HFF-Myc (cell line): ENCODE results near the gene XRCC1.

Source experiments
- DNase-seq: peaks from one replicate; pipeline ENCODE4 v3.0.0-alpha.2; 2011; ENCODE audit warnings: low read depth; ENCODE audit errors: extremely low read depth
- H3K4me3 ChIP-seq: replicated peaks from 2 replicates; pipeline ENCODE4 v1.5.1; 2011; ENCODE audit warnings: low read depth, mild to moderate bottlenecking, control low read depth, low read length
- TF ChIP-seq, protein P1 (sequence below): IDR thresholded peaks from 2 replicates; pipeline ENCODE4 v1.5.1; 2012; ENCODE audit warnings: mild to moderate bottlenecking, low read depth, low read length, control low read depth; ENCODE audit errors: missing control alignments

Gene XRCC1

DNA sequence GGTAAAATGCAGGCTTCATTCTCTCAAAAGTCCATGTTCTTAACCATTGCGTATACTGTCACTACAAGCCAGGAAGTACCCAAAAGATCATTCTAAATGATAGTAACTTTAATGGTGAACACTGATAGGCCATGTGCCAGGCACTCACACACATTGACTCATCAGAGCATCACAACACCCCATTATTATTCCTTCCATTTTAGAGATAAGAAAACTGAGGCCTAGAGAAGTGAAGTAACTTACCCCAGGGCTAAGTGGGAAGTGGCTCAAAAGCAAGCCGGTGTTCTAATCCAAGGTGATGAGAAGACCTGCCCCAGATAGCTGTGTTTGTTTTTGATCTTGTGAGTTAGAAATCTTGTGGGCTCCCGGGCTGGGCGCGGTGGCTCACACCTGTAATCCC is 69.4 kb downstream of the XRCC1 start:
- TF ChIP-seq, protein P1, sequence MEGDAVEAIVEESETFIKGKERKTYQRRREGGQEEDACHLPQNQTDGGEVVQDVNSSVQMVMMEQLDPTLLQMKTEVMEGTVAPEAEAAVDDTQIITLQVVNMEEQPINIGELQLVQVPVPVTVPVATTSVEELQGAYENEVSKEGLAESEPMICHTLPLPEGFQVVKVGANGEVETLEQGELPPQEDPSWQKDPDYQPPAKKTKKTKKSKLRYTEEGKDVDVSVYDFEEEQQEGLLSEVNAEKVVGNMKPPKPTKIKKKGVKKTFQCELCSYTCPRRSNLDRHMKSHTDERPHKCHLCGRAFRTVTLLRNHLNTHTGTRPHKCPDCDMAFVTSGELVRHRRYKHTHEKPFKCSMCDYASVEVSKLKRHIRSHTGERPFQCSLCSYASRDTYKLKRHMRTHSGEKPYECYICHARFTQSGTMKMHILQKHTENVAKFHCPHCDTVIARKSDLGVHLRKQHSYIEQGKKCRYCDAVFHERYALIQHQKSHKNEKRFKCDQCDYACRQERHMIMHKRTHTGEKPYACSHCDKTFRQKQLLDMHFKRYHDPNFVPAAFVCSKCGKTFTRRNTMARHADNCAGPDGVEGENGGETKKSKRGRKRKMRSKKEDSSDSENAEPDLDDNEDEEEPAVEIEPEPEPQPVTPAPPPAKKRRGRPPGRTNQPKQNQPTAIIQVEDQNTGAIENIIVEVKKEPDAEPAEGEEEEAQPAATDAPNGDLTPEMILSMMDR, result no peak
- no peak for DNase-seq

DNA sequence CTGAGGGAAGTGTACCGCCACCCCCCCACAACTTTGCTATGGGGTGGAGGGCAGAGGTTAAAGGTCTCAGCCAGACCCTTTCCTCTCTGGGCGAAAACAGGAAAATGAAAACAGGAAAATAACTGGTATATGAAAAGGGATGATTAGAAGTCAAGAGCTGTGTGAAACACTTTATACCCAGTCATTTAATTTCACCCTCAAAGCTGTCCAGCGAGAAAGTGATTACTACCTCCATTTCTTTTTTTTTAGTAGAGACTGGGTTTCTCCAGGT is 70.2 kb downstream of the XRCC1 start:
- H3K4me3 ChIP-seq, result no peak overlapping the region
- no peak for DNase-seq
- TF ChIP-seq, protein P1, result no peak

More for the DNA sequence above, 69.4 kb downstream of the XRCC1 start:
- no peak overlapping the region for H3K4me3 ChIP-seq

DNA sequence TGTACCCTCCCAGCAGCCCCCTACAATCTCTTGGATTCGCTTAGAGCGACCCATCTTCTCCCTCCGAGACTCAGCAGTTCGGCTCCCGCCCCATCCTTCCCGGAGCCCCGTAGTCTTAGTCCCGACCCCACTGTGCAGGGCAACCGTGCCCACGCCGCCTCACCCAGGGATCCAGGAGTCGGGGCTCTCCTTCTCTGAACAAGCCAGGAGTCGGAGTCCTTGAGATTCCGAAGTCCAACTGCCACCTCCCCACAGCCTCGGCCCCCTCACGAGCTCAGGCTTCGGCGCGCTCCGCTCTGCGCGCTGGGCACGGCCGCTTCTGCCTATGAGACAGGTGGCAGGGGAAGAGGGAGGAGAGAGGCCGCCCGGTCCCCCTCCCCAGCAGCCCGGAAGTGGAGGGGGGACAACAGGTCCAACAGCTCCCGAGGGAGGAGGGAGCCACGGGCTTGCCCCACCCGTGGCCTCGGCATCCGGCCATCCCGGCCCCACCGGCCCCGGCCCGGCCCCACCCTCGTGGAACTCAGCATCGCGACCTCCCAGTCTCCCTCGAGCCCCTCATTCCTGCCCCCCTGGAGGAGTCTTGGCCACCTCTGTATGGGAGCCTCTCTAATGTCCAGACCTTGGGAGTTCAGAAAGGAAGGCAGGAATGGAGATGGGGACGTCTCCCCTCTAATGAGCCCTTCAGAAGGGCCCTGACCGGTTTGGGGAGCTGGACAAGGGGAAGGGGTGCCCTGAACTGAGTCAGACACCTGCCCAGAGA is 70.7 kb downstream of the XRCC1 start, which contains the start of gene PHLDB3:
PHLDB3 (minus strand) TSS at position 321 of the 760 bp plus-strand sequence. CDS start 628 bp downstream, outside the sequence.
- TF ChIP-seq, protein P1, result no peak
- DNase-seq, result no peak
- H3K4me3 ChIP-seq, result peak within 1 kb of the TSS; percentile 78

DNA sequence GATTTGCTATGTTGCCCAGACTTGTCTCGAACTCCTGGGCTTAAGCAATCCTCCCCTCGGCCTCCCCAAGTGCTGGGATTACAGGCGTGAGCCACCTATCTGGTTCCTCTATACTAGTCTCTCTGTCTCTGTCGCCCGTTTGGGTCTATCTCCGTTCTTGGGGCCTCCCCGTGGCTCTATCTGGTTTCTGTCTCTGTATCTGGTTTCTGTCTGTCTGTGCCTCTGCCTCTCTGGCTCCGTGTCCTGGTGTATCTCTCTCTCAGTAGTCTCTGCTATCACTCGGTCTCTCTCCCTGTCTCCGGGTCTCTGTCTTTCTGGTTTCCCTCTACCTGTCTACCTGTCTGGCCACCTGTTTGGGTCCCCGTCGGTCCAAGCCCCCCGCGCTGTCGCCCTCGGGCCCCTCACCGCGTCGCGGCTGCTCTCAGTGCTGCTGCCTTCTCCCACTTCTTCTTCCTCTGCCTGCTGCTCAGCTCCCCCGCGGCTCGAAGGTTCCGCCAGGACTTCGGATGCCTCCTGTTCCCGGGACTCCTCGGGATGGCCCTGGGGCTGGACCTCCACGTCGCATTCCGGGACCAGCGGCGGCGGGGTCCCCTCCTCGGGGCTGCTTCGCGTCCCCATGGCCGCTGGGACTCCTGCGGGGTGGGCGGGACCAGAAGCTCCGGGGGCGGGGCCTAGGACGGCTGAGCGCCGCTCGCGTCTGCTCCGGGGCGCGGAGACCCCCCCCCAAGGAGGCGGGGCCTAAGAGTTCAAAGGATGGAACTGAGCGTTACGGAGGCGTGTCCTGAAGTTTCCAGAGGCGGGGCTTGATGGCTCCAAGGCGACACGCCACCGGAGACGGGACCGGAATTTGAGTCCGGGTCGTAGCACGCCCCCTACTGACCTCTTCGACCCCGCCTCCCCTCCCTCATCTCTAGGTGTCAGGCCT is 71.6 kb downstream of the XRCC1 start:
- TF ChIP-seq, protein P1, result no peak
- H3K4me3 ChIP-seq, result peak overlapping the region; percentile 78
- peak; percentile 67 for DNase-seq

DNA sequence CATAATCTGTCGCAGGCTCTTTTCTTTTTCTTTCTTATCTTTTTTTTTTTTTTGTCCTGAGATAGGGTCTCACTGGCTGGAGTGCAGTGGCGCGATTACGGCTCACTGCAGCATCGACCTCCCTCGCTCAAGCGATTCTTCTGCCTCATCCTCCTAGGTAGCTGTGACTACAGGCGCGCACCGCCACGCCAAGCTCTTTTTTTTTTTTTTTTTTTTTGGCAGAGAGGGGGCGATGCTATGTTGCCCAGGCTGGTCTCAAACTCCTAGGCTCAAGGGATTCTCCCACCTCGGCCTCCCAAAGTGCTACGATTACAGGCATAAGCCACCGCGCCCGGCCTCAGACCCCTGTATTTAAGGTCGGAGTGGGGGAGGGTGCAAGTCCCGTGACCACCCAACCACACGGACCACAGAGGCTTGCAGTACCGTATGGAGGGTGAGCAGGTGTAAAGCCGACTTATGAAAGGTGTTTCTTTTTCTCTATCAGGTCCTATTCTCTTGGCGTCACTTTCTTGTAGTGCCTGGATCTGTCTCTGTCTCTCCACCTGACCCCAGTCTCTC is 72.8 kb downstream of the XRCC1 start:
- DNase-seq, result no peak
- H3K4me3 ChIP-seq, result 0 out of 2 replicates have a peak overlapping the region, but pooled peaks have one; percentile 5
- TF ChIP-seq, protein P1, result no peak

DNA sequence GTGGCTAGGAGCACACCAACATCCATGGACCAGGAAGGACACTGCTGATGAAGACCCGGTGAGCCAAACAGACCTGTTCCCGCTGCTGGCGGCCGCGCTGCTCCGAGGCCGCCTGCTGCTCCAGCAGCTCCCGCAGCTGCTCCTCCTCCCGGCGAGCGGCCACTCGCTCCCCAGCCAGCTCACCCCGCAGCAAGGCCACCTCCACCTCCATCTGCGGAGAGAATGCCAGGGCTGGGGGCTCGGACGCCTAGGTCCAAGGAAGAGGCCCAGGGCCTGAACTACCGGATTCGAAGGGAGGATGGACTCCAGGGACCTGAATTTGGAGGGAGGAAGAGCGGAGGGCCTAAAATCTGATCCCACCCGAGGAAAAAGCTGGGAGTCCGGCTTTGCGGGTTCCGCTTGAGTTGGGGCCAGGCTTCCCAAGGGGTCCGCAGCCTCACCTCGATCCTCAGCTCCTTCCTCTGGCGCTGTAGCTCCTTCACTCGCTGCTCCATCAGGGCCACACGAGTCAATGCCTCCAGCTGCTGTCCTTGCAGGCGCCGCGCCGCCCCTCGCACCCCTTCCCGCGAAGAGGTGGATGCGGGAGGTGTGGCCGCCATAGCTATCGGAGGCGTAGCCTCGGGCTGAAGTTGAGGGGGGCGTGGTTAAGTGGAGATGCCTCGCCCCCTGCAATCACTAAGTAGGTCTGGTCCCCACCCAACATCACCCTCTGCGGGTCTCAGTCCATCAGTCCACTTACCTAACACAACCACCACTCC is 73.5 kb downstream of the XRCC1 start:
- DNase-seq, result no peak
- TF ChIP-seq, protein P1, result no peak
- H3K4me3 ChIP-seq, result no peak overlapping the region
